IPS-NIHi7 (cell line): ENCODE data around the gene NPTX1.

ENCODE experiments used
- DNase-seq: peaks from one replicate; pipeline ENCODE4 v3.0.0; 2012; ENCODE audit warnings: mixed read lengths; ENCODE audit errors: extremely low spot score

Gene NPTX1

GRCh38 chr17:80503921-80504320, 27.5 kb upstream of the NPTX1 start:
- no peak for DNase-seq

GRCh38 chr17:80503031-80503430, 26.6 kb upstream of the NPTX1 start:
- no peak for DNase-seq

- DNase-seq = no peak
These were observed 26.1 kb upstream of the NPTX1 start for GRCh38 chr17:80502578-80502877.

DNA sequence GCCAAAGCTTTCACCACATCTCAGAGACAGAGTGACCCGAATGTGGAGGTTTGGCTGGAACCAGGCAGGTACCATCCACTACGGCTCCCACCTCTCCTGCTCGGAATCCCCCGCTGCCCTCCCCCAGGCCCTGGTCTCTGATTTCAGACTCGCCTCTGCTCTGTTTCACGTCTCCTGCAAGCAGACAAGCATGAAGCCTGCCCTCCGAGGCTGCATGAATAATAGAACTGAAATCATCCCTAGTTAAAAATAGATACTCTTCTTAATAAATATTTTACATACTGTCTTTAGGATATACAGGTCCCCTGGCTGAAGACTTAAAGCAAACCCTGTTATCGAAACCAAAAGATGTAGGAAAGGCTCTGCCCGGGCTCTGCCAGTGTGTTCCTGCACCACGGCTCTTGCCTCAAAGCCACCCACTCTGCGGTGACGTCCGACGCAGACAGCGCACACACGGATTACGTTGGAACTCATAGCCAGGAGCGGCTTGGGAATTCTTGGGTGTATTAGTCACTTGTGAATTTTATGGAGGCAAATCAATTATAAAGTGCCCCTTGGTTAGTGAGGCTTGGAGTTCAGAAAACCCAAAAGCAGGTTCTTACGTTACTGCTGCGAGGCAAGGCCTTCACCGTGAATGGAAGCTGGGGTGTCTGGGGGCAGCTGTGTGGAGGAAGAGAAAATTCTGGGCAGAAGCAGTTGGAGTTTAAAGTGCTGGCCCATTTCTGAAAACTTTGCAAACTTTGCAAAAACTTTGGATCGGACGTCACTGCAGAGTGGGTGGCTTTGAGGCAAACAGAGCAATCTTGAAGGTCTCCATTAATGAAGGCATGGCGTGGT, 25.6 kb upstream of the NPTX1 start:
- DNase-seq = no peak

DNA sequence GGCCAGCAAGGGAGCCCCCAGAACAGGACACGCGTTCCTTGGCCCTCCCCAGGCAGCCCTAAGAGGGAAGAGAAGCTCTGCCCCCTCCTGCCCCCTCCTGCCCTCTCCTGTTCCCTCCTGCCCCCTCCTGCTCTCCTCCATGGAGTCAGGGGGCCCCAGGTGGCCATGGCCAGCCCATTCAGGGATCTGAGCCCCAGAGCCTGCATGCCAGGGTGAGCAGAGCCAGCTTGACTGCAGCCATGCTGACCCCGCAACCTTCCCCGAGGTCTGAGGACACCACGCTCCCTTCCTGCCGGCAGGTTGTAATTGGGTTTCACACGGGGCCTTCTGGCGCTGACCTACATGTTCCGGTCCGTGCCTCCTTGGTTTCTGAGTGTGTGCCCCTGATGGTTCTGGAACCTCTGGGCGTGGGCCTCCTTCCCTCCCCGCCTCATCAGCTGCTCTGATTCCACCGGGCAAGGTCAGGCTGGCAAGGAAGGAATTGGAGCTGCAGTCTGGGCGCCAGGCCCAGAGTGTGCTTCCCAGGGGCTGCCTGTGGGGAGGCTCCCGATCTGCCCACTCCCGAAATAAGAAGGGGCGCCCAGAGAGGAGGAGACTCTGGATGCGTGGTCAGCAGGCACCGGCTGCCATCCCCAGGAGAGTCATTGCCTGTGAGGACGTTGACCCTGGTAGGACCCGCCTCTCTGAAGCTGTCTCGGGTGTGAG, 23.7 kb upstream of the NPTX1 start:
- DNase-seq = no peak

DNA sequence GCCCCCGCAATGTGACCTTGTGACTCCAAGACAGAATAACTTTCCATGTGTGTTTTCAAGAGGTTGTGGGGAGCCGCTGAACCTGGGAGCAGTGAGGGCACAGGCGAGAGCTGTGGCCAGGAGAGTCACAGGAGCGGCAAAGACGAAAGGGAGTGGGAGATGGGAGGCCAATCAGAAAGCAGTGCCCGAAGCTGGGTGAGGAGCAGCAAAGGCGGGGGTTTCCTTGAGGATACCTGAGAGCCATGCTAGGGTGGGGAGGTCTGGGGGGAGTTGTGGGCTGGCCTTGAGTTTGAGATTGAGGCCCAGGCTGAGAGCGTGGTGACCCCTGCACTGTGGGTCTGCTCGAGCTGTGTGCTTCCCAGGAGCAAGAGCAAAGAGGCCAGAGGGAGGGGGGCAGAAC, 23.2 kb upstream of the NPTX1 start:
- no peak for DNase-seq

DNA sequence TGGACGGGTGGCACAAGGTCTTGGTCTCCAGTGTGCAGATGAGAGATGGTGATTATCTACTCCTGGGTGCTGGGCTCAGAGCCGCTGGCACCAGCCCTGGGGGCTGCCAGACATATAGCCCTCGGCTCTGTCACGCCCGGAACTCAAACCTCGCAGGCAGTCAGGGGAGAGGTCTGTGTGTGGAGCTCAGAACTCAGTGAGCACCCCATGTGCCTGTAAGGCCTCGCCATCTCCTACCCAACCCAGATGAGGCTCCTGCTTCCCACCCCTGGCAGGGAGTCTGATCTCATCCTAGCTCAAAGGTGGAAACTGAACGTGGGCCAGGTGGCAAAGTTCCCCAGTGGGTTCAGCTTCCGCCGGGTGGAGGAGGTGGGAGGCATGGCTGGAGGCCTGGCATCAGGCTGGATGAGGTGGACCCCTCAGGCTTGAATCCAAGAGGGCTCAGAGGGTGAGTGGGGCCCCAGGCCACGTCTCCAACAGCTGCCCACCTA, 22.6 kb upstream of the NPTX1 start:
- no peak for DNase-seq

DNA sequence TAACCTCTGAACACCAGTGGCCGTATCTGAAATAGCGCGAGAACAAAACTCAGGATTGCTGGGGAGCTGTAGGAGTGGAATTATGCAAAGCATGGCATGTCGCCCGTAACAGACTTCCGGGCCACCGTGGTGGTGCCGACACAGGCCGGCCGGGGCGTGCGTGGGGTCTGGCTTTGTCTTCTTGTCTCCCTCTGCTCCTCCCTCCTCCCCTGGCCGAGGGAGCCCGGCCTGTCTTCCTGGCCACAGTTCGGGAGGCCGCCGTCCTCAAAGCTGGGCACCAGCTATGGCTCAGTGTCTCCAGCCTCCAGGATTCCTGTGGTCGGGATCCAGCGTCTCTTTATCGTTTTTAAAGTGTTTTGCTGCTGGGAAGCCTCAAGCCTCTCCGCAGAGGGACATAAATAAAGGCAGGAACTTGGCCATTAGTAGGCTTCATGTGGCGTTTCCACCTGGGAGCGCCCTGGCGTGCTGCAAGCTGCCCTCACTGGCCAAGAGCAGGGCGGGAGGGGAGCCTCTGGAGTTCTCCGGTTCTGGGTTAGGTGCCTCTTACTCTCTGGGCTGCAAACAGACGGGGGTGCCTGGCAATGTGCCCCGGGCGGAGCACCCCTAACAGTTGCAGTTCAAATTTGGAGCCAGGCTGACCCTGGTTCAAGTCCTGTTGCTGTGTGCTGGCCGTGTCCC, 22.0 kb upstream of the NPTX1 start:
- DNase-seq = no peak

GRCh38 chr17:80497726-80498241, 21.4 kb upstream of the NPTX1 start:
- no peak for DNase-seq

GRCh38 chr17:80494547-80494946, 18.1 kb upstream of the NPTX1 start:
- no peak for DNase-seq

GRCh38 chr17:80492343-80493136, 16.1 kb upstream of the NPTX1 start:
- DNase-seq = no peak

- peak; percentile 77 for DNase-seq
These were observed 15.3 kb upstream of the NPTX1 start for GRCh38 chr17:80491478-80492342.

- no peak for DNase-seq
These were observed 11.1 kb upstream of the NPTX1 start for GRCh38 chr17:80487511-80487910.

DNA sequence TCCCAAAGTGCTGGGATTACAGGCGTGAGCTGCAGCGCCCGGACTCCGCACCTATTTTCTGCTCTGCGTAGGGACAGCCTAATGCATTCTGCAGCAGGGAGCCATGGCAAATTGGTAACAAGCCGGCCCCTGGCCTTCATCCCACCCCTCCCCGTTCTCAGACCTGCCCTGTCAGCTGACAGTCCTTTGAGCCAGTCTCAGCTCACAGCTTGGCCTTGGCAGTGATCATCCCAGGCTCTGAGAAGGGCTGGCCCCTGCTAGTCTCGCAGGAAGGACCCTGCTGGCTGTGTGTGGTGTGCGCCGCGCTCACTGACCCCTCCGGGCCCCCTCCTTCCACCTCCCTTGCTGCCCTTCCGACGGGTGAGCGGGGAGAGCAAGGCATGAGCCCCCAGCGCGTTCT, 10.3 kb upstream of the NPTX1 start:
- DNase-seq = no peak

- no peak for DNase-seq
These were observed 9.4 kb upstream of the NPTX1 start for GRCh38 chr17:80485846-80486245.

DNA sequence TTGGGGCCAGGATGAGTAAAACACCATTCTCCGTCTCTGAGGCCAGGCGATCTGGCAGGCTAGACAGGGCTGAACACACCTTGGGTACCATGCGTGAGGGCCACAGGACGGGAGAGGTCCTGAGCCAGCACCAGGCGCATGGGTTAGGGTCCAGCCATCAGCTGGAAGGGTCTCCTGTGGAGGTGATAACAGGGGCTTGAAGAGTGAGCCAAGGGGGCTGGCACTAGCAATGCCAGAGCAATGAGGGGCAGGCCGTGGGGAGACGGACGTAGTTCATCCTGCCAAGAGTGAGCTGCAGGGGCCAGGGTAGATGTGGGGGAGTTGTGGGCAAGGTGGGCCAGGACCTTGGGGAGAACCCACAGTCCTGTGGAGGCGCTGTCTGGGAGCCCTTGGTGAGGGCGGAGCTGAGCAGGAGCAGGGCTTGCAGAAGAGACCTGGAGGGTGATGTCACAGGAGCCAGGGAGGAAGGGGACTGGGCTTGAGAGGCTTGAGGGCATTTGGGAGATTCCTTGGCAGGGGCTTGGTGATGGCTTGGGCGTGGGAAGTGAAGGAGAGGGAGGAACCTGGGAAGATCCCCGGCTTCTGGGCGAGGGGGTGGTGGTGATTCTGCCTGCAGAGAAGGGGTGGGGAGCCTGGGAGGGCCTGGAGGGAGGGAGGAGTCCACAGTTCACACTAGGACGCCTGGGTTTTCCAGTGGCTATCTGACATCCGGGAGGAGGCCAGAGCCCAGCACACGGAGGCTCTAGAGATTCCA, 6.3 kb upstream of the NPTX1 start:
- no peak for DNase-seq

- no peak for DNase-seq
These were observed 5.6 kb upstream of the NPTX1 start for GRCh38 chr17:80482058-80482318.

- DNase-seq = no peak
These were observed 5.1 kb upstream of the NPTX1 start for GRCh38 chr17:80481284-80482057.

- no peak for DNase-seq
These were observed 3.8 kb upstream of the NPTX1 start for GRCh38 chr17:80480248-80480647.

GRCh38 chr17:80479246-80479566, 2.8 kb upstream of the NPTX1 start:
- DNase-seq = no peak
